GM21825 (cell line): Measurements from ENCODE around the gene GLRA1.

ENCODE experiments used
- ATAC-seq: cut with Tn5 transposase; IDR thresholded peaks from one replicate; pipeline ENCODE4 v1.9.1; 2021; ENCODE audit warnings: mild to moderate bottlenecking, moderate library complexity; ENCODE audit not compliant: unreplicated experiment

Gene GLRA1

DNA sequence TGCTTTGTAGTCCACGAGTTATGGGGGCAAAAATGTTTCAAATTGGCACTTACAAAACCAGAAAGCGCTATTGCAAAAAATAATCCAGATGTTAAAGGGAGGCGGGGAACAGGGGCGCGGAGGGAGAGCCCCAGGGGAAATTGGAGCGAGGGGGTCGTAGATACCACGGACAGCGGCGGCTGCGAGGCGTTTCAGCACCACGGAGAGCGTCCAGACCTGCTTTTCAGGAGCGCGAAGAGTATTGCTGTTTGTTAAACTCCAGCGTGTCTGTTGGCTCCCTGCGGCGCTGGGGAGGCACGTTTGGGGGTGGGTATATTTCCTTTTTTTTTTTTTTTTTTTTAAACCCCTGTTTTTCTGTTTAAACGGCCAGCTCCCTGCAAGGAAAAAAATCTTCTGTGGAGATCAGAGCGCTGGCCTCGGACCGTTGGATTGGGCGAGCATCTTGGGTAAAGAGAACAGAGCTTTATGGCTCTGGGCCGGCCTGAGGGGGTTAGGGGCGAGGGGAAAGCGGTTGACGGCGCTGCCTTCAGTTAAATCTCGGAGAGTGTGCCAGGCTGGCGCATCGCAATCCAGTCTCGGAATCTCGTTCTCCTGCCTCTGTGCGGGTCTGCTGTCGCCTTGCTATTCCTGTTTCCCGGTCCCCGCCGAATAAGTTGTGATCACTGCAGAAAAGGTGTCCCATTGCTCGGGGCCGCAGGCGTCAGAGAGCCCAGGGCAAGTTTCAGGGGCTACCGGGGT is at the start of gene GLRA1:
Gene GLRA1, minus strand, starts transcription at position 288 of the 738 bp plus-strand sequence. CDS start 302 bp downstream, outside the sequence.
- no peak for ATAC-seq

DNA sequence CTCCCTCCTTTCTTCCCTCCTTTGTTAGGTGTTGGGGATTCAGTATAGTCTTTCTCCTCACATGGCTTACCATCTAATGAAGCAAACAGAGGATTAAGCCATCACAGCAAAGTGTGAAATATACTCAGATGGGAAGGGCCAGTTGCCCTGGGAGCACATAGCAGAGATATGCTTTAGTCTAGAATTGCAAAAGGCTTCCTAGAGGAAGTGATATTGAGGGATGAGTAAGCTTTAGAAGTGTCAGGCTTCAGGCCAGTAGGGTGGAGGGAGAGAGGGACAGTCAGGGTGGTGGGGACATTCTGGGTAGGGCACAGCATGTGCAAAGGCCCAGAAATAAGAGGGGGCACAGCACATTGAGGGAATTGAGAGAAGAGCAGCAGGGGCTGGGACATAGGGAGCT is 46.2 kb upstream of the GLRA1 start:
- no peak for ATAC-seq

DNA sequence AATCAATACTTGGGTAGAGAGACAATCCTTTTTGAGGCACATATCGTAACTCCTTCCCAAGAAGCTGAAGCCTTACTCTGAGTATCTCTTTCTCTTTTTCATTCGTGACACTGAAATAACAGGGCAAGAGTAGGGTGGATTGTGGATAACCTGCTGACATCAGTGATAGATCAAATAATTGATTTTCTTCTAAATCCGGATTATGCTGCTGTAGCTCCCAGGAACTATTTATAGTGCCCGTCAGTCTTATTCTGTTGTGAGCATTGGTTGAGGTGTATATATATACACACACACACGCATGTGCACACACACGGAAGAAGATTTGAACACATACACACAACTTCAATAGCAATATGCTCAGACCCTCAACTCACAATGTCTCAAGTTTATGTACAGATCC is 43.2 kb upstream of the GLRA1 start:
- ATAC-seq, result no peak

DNA sequence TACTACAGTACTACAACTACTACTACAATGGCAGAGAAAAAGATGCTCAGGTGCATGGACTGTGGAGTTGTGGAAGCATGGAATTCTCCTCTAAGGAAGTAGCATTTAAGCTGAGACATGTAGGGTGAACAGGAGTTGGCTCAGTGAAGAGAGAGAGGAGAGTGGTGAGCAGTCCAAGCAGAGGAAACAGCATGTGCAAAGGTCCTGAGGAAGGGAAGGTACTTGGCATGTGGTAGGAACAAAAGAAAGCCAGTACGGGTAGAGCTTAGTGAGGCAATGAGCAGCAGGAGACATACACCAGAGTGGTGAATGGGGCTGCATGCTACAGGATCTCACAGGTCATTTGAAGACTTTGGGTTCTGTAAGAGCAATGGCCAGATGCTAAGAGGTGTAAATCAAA is 41.4 kb upstream of the GLRA1 start:
- ATAC-seq, result no peak

DNA sequence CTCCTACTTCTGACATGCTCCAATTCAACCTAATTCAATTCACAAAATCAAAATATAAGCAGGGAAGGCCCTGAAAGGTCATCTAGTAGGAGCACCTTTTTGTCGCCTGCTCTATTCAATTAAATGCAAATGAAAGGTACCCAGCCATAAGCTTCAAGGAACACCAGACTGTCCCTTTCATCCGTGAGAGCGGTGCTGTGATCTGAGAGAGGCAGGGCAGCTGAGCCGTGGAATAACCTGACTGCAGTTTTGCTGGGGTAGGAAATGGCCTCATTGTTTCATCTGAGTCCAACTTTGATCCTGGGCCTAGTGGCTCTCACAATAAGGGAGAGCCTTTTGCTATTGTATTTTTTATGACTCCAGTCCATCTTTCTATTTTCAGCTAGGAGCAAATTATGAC is 39.8 kb upstream of the GLRA1 start:
- no peak for ATAC-seq

DNA sequence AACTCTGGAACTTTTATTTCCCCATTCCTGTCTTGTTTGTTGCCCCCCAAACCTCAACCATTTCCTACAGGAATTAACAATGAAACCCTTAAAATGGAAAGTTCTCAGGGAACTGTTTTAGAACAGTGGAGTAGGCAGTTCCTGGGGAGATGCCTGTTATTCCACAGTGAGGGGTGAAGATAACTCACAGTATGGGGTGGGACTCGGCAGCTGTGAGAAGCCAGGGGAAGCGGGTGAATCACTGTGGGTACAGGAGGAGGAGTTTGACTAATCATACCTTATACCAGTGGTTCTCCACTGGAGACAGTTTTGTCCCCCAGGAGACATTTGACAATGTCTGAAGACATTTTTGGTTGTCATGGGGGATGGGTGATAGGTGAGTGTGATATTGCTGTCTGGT is 36.9 kb upstream of the GLRA1 start:
- ATAC-seq, result no peak

DNA sequence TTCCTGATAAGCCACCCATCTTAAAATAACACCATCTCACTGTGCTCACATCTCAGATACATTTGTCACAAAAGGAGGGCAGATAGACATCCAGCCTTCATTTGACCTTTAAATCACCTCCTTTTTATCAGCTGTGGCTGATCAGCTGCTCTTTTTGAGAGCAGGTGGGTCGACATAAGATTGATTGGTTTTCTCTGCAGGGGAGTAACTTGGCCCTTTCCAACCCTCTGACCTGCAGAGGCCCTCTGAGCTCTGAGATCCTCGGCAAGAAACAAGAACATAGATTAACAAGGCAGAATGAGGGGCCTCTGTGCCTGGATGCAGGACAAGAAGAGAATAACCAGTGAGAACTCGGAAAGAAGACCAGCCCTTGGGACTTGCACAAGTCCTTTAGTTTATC is 33.5 kb upstream of the GLRA1 start:
- ATAC-seq, result no peak

DNA sequence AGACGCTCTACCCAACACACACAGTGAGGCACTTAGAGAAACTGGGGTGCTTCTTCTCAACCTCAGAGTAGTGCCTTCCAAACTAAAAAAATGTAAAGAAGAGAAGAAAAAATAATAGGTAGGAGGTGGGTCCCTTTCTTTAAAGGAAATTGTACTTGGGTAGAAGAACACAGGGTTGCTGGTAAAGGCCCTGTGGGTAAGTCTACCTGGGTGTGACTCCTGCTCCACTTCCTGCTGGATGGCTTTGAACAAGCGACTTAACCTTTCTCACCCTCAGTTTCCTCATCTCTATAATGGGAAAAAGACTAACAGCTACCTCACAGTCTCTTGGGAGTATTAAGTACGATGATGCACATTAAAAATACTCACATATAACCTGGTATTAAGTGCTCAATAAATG is 32.1 kb upstream of the GLRA1 start:
- ATAC-seq, result no peak

DNA sequence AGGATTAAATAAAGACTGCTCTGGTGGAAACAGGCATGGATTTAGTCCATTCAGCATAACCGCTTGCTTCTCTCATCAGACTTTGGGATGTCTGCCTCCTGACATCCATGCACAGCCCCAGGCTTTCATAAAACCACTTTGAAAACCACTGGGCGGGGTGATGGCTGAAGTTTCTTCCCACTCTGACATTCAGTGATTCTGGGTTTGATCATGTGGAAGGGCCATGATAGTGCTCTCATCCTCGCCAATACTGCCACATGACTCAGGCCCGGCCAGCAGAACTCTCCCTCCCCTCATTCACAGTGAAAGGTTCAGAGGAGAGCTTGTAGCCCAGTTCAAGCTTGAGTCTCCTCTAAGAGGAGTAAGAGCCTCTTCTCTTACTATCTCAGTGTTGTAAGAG is 29.6 kb upstream of the GLRA1 start:
- no peak for ATAC-seq

DNA sequence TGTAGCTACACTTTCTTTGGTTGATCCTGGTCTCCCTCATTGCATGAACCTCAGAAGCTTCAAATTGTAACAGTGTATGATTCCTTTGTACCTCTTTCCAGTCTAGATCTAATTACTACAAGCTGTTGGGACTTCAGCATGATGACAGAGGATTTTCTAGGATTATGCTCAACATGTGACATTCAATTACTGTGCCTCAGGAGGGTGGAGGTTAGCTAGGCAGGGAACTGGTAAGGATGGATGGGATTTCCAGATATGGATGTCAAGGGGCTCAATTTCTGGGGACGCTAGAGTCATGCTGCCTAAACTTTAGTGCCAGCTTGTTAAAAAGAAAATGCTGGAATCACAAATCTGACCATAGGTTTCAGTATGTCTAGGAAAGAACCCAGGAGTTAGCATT is 29.2 kb upstream of the GLRA1 start:
- no peak for ATAC-seq

DNA sequence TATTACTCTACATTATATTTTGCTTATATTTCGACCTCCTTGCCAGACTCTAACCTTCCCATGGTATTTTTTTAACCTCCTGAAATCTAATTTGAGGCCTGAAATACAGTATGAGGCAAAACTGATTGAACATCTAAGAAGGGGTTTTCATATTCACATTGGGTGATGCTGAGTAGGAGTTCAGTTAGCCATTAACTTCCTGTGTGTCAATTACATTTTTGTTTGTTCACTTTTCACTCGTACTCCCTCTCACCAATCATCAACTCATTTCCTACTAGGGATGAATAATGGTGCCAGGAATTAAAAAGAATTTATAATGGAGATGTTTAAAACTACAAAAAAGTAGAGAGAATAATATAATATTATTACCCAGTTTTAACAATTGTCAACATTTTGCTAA is 27.6 kb upstream of the GLRA1 start:
- ATAC-seq, result no peak

DNA sequence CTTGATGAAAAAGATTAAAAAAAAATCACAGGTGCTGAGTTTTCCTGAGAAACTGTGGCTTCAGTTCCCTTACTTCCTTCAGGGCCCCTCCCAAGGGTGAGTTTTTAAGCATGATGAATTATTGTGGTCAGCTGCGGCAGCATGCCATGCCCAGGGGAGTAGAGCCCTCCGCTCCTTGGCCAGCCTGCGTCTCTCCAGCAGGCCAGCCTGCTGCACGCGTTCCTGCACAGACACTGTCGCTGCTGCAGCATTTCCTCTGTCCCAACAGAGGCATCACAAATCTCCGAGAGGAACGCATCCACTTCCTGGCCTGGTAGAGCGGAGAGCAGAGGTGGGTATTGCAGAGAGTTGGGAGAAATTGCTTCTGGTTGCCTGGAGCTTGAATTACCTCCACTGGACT is 26.1 kb upstream of the GLRA1 start:
- no peak for ATAC-seq

DNA sequence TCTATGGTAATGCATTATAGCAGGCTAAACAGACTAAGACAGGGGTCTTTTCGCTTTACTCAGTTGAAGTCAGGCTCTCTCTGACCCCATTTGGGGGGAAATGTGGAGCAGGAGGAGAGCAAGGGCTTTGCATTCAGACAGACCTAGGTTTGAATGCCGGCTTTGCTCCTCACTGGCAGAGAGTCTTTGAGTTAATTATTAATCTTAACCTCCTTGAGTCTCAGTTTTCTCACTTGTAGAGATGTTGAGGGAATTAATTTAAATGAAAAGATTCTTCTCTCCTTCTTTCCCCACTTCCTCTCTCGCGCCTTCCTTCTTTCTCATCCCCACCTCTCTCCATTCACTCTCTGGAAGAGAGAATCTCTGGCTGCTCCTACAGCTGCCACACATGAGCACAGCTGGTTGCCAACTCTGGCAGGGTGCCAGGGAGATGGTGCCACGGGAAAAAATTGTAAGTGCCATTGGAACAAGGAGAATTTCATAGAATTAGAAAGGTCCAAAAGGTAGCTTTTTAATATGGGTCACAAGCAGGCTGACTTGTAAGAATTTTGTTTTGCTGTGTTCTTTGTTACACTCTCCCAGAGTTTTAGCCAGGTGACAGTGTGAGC is 25.2 kb upstream of the GLRA1 start:
- ATAC-seq, result no peak

DNA sequence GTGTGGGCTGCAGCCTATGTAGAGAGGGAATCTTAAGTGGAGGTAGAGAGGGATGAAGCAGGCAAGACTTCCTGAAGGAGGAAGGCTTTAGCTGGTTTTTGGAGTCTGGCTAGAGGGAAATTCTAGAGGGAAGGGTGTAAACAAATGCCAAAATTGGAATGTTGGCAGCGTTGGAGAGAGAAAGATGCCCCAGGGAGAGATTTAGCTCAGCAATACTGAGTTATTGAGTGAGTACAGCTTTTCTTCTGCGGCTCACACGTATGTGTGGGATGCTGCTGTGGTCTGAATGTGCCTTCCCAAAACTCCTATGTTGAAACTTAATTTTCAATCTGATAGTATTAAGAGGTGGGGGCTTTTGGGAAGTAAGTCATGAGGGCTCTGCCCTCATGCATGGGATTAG is 24.5 kb upstream of the GLRA1 start:
- ATAC-seq, result no peak

DNA sequence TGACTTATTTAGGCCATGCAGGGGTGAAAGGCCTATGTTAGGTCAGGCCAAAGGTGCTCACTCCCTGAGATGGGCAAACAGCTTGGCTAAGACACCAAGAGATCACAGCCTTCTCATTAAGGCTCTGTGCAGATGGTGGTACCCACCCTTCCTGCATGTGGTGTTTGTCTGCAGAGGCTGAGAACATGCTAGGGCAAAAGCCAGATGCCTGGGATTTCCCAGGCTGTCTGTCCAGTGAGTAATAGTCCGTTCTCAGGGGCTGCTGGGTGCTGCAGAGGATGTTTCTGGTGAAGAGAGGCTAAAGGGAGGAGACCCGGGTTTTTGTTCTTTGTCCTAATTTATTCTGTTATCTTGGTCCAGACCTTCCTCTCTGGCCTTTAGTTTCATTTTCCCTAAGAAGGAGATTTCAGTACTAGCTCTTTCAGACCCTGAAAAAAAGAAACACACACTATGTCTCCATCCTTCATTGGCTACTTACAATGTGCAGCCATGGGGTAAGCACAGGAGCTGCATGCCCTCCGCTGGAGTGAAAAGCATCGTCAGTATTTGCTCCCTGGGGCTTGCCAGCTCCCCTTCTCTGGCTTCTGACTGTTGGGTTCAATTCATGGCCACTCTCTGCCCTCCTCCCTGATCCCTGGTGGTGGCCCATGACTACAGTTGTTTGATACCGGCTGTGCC is 23.4 kb upstream of the GLRA1 start:
- no peak for ATAC-seq

DNA sequence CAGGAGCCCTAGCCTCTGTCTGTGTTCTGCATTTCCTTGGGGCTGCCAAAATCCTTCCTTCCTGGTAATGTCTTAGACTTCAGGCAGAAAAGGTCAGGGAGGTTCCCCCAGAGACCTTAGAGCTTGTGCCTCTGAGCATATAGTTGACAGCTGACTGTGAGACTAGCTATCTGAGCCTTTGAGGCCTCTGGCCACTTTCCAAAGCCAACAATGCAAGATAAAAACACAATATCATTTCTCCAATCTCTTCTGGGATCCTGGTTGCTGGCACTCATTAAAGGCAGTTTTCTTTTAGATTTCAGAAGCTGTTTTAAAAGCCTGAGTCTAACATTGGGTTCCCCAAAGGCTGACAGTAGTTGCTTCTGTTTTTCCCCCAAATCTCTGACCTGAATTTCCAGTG is 13.2 kb upstream of the GLRA1 start:
- ATAC-seq, result no peak

DNA sequence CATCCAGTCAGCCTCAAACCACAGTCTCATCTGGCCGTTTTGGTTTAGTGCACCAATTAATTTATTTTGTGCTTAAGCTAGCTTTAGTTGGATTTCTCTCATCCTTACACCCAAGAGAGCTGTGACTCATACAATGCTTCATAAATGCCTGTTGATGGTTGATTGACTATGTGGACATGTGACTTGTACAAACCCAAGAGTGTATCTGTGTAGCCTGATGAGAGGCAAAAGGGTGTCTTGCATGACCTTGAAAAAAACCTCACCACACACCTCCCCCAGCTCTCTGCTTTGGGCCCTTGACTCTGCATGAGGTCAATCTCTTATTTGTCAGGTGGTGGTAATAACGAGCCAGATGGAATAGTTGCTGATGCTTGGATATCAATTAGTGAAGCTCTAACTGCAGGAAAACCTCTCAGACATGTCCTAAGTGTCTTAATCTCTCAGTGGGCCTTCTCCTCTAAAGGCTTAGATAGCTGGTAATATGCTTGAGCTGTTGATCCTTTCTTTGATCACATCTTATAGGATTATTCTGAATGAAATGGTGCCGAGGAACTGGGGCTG is 10.6 kb upstream of the GLRA1 start:
- no peak for ATAC-seq

DNA sequence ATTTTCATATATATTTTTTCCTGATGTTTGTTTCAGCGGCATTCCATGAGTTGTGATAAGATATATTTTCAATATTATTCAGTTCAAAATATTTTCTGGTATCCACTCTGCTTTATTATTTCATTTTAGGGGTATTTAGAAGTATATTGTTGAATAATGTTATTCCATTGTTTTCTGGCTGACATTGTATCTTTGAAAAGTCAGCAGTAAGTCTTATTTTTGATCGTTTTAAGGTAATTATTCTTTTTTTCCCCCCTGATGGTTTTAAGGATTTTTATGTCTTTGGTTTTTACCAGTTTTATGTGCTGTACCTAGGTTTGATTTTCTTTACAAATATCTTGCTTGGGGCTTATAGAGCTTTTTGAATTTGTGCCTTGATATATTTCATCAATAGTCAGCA is 6.6 kb upstream of the GLRA1 start:
- ATAC-seq, result no peak

DNA sequence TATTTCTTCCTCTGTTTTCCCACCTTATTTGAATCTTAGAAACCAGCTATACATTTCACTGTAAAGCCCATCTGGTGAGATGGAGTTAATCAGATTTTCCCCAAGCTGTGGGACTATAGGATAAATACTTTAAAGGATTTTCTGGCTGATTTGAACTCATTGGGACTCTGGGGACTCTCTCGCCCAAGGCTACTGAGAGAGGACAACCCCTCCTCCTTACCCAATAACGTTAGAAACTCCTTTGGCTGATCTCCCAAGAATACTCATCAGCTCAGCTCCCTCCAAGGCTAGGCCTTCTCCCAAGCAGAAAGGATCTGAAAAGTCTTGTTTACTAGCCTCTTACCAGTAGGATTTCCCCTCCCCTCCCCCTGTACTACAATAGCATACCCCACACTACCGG is 1.5 kb upstream of the GLRA1 start:
- ATAC-seq, result no peak

DNA sequence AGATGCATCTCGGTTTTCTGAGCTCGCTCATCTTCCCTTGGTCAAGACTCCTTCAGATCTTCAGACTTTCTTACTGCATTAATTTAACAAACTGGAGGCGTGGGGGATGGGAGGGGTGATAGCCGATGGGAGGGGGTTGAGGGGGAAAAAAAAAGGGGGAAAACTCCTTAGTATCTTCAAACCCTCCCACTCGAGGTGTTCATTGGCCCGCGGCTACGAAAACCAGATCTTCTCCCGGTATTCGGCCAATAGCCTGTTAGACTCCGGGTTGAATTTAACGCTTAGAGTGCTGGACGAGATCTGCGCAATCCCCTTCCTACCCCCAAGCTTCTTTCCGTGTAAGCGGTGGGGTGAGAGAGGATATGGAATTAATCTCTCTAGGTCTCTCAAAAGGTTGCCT is 689 bp upstream of the GLRA1 start:
- ATAC-seq, result no peak

DNA sequence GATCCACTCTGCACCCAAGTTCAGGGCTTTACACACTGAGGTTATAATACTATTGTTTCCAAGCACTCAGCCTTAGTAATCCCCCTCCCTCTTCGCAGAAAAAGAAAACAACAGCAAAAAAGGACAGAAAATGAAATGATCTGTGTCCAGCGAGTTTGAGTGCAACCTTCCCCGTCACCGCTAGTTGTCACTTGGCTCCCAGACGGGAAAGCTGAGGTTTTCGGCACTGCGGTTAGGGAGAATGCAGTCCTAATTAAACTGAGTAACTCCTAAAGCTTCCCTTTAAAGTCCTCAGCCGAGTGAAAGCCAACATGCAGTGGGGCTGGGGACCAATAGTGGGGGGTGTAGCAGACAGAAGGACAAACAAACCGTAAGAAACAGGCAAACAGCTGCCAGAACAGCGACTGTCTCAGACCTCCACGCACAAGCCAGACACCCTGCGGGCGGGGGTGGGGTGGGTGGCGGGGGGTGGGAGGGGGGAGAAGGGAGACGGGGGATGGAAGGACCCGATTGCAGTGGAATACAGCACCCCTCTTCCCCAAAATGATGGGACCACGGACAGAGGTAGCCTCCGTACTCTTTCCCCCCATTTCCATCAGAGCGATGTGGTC is 680 bp downstream of the GLRA1 start:
- no peak for ATAC-seq

DNA sequence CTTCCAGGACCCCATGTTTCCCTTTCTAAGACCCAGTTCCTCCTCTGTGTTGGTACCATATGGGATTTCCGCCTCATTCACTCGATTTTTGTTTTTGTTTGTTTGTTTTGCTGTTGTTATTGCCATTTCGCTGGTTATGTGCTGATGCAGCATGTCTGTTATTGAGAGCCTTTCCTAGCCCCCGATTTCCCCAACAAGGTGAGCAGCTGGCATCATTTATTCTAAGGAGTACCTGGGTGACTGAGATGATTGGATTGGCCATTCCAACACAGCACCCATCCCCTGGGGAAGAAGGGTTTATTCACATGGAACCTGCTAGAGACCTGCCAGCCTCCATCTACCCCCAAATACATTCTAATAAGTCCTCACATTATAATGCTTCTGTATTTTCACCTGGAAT is 2.7 kb downstream of the GLRA1 start:
- ATAC-seq, result no peak
